Endothelial cell of umbilical vein (primary cell): ENCODE data around the gene DIP2C. TPM values are rescaled to one million over a fixed set of nuclear protein-coding genes. Genes with fewer than 3 reads are reported as not detected.

ENCODE experiments used
- BruUV-seq: library from RNA; stranded (reverse); fragments of 400-500 nt; replicated peaks from 2 replicates; lab custom pipeline; 2021; lab: Mats Ljungman, UMichigan
- CTCF ChIA-PET: fragments of 300-600, 350-600 bp; sonication (Branson Sonifier 250); formaldehyde crosslinking; loops from one replicate; lab custom pipeline; 2021; ENCODE audit warnings: antibody characterized with exemption, inconsistent platforms; lab: Charles Lee
- POLR2A ChIA-PET: fragments of 300-600, 350-600 bp; sonication (Branson Sonifier 250); formaldehyde crosslinking; loops from one replicate; lab custom pipeline; 2021; ENCODE audit warnings: antibody characterized with exemption, inconsistent platforms; lab: Charles Lee
- DNase-seq: peaks from one replicate; pipeline ENCODE4 v3.0.0-alpha.2; 2011; ENCODE audit warnings: low read depth, low spot score
- FAIRE-seq: peaks from 2 replicates; lab custom pipeline; 2011; peaks lifted over from hg19 to GRCh38; lab: Jason Lieb, UNC
- H2AFZ ChIP-seq: 2 replicates; pipeline ENCODE4 v1.6.0; 2012; ENCODE audit warnings: low read depth, low read length, control low read depth, inconsistent platforms
- H3K27ac ChIP-seq: 2 replicates; pipeline ENCODE4 v1.5.1; 2011; ENCODE audit warnings: low read depth, mild to moderate bottlenecking, control low read depth, low read length, moderate library complexity; ENCODE audit not compliant: insufficient read depth
- H3K27me3 ChIP-seq, 2 experiments: 2 replicates each; pipeline versions ENCODE4 v1.6.0 to v1.6.1; 2011; ENCODE audit warnings: low read length in 2 of 2, mixed read lengths in 1 of 2; ENCODE audit not compliant: control insufficient read depth in 2 of 2, insufficient read depth in 2 of 2
- H3K36me3 ChIP-seq, 2 experiments: 2 replicates in 1 of 2; 3 replicates in 1 of 2; pipeline ENCODE4 v1.5.1; 2011; ENCODE audit warnings: low read length in 2 of 2, mild to moderate bottlenecking in 1 of 2, moderate library complexity in 1 of 2; ENCODE audit not compliant: control insufficient read depth in 2 of 2, insufficient read depth in 2 of 2; ENCODE audit errors: extremely low read depth in 1 of 2
- H3K4me1 ChIP-seq: 3 replicates; pipeline ENCODE4 v1.5.1; 2011; ENCODE audit warnings: mild to moderate bottlenecking, low read length; ENCODE audit not compliant: control insufficient read depth, insufficient read depth; ENCODE audit errors: extremely low read depth
- H3K4me2 ChIP-seq: 2 replicates; pipeline ENCODE4 v1.6.1; 2011; ENCODE audit warnings: low read length, control low read depth, mixed read lengths; ENCODE audit not compliant: insufficient read depth
- H3K4me3 ChIP-seq, 3 experiments: fragments of 200-600 bp in 1 of 3; sonication (generic), shearing (Covaris generic) in 1 of 3; replicated peaks in 1 of 3; 2 replicates each; pipeline ENCODE4 v1.5.1; 2011 to 2016; ENCODE audit warnings: control low read depth in 3 of 3, low read length in 3 of 3, mild to moderate bottlenecking in 2 of 3, inconsistent platforms in 1 of 3, low read depth in 1 of 3, moderate library complexity in 1 of 3; ENCODE audit not compliant: insufficient read depth in 1 of 3
- H3K79me2 ChIP-seq: 2 replicates; pipeline ENCODE4 v1.6.0; 2012; ENCODE audit warnings: low read length, inconsistent platforms; ENCODE audit not compliant: control insufficient read depth, insufficient read depth
- H3K9ac ChIP-seq: replicated peaks from 2 replicates; pipeline ENCODE3; 2011; ENCODE audit warnings: low read length, control low read depth; ENCODE audit not compliant: insufficient read depth; ENCODE audit errors: extremely low read depth
- H3K9me1 ChIP-seq: replicated peaks from 3 replicates; pipeline ENCODE4 v1.6.0; 2011; ENCODE audit warnings: mild to moderate bottlenecking, low read length; ENCODE audit not compliant: control insufficient read depth, insufficient read depth; ENCODE audit errors: extremely low read depth
- H3K9me3 ChIP-seq: replicated peaks from 2 replicates; pipeline ENCODE4 v1.5.1; 2012; ENCODE audit warnings: low read length, inconsistent platforms; ENCODE audit not compliant: control insufficient read depth, insufficient read depth
- H4K20me1 ChIP-seq: replicated peaks from 2 replicates; pipeline ENCODE3; 2011; ENCODE audit warnings: mild to moderate bottlenecking, low read length; ENCODE audit not compliant: control insufficient read depth, insufficient read depth; ENCODE audit errors: extremely low read depth
- EZH2 ChIP-seq: IDR thresholded peaks from 2 replicates; pipeline ENCODE4 v1.6.1; 2012; ENCODE audit warnings: borderline replicate concordance, low read depth, mild to moderate bottlenecking, moderate library complexity, low read length, inconsistent platforms; ENCODE audit not compliant: severe bottlenecking
- FOS ChIP-seq: IDR thresholded peaks from 2 replicates; pipeline ENCODE4 v1.6.1; 2011; ENCODE audit warnings: mild to moderate bottlenecking, low read length, moderate library complexity, borderline replicate concordance; ENCODE audit not compliant: insufficient read depth
- GATA2 ChIP-seq: IDR thresholded peaks from 2 replicates; pipeline ENCODE4 v1.7.0; 2011; ENCODE audit warnings: low read depth, mild to moderate bottlenecking, moderate library complexity, mixed read lengths, low read length; ENCODE audit not compliant: insufficient read length, insufficient read depth
- JUN ChIP-seq: IDR thresholded peaks from 2 replicates; pipeline ENCODE4 v1.6.1; 2011; ENCODE audit warnings: borderline replicate concordance, low read depth; ENCODE audit not compliant: insufficient read length, insufficient read depth
- MYC ChIP-seq: IDR thresholded peaks from one replicate; pipeline ENCODE4 v1.6.1; 2011; ENCODE audit warnings: mild to moderate bottlenecking, low read depth, low read length
- POLR2A ChIP-seq: IDR thresholded peaks from 2 replicates; pipeline ENCODE4 v1.6.1; 2012; ENCODE audit warnings: low read depth, mild to moderate bottlenecking, control low read depth, low read length
- POLR2AphosphoS5 ChIP-seq: IDR thresholded peaks from 2 replicates; pipeline ENCODE4 v1.6.1; 2012; ENCODE audit warnings: low read depth, mild to moderate bottlenecking, control low read depth, low read length, moderate library complexity; ENCODE audit not compliant: insufficient read depth
- dilution Hi-C: fragments of 300-500 bp; cut with MboI; formaldehyde crosslinking; loops from one replicate; pipeline ENCODE4 v1.15.0; 2019; ENCODE audit warnings: low sequenced_read_pairs; ENCODE audit not compliant: extremely low pct_ligation_motif_present
- intact Hi-C: fragments of 100-400 bp; cut with micrococcal nuclease; formaldehyde crosslinking; loops from one replicate; pipeline ENCODE4 v1.10.0; 2022
- polyA plus RNA-seq, 4 experiments: library from polyadenylated mRNA; depleted of rRNA in 3 of 4; stranded (reverse) in 3 of 4; unstranded in 1 of 4; fragments of >200 nt; gene quantifications; 2 replicates each; pipeline versions ENCODE4 v1.2.1 to v1.2.3, GENCODE V29; 2011 to 2012; ENCODE audit warnings: missing spikeins in 1 of 4
- total RNA-seq: library from RNA; stranded (reverse); gene quantifications from 2 replicates; pipeline ENCODE4 v1.2.3, GENCODE V29; 2021
- TF ChIP-seq, protein P1 (sequence below), 2 donors: IDR thresholded peaks; 1 replicate in 1 of 2; 2 replicates in 1 of 2; pipeline ENCODE4 v1.5.1; 2011; ENCODE audit warnings: low read length in 2 of 2, mild to moderate bottlenecking in 2 of 2, moderate library complexity in 2 of 2, control low read depth in 1 of 2, inconsistent platforms in 1 of 2, low read depth in 1 of 2; ENCODE audit not compliant: insufficient read depth in 1 of 2; ENCODE audit errors: extremely low read depth in 1 of 2
- TF ChIP-seq, protein P2 (sequence below): IDR thresholded peaks from 2 replicates; pipeline ENCODE4 v1.6.1; 2011; ENCODE audit not compliant: insufficient read depth, insufficient read length

DIP2C gene
- total and polyA plus RNA-seq, 2 donors (not counting 3 experiments of a cell fraction or from before 2014, with no cell fraction given) = 3.6 to 10.7 TPM

DNA sequence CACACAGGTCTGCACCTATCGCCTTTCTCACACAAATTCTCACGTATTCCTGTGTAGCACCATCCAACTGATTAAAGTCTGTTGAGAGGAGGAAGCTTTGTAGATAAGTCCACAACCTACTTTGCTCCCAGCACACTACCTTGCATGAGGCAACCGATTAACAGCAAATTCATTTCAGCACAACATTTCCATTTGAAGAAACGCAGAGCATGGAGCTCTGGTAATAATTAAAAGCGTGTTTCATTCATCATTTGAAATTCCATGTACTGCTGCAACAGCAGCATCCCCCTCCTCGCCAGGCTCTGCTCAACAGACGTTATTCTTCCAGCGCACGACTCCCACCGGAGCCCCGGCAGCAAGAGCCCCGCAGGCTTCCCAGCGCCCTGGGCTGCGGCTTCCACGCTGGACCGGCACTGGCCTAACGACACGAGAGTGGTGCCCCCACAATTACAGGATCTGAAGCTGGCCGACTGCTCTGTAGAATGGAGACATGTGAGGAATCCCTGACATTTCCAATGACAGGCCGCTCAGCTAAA, 118.8 kb downstream of the DIP2C start:
- no peak for DNase-seq
- no peaks in the 10 kb centered on the region for H3K4me1 ChIP-seq
- no peak overlapping the region for H3K4me2 ChIP-seq
- H2AFZ ChIP-seq = no peak overlapping the region
- H3K9me3 ChIP-seq = no peaks in the 10 kb centered on the region
- no peaks in the 10 kb centered on the region for H3K36me3 ChIP-seq
- dilution Hi-C loops = no loop called here
- TF ChIP-seq JUN (no peak), FOS (no peak), POLR2AphosphoS5 (no peak), MYC (no peak), POLR2A (no peak), EZH2 (no peak), GATA2 (no peak)
- TF ChIP-seq, protein P1, sequence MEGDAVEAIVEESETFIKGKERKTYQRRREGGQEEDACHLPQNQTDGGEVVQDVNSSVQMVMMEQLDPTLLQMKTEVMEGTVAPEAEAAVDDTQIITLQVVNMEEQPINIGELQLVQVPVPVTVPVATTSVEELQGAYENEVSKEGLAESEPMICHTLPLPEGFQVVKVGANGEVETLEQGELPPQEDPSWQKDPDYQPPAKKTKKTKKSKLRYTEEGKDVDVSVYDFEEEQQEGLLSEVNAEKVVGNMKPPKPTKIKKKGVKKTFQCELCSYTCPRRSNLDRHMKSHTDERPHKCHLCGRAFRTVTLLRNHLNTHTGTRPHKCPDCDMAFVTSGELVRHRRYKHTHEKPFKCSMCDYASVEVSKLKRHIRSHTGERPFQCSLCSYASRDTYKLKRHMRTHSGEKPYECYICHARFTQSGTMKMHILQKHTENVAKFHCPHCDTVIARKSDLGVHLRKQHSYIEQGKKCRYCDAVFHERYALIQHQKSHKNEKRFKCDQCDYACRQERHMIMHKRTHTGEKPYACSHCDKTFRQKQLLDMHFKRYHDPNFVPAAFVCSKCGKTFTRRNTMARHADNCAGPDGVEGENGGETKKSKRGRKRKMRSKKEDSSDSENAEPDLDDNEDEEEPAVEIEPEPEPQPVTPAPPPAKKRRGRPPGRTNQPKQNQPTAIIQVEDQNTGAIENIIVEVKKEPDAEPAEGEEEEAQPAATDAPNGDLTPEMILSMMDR (IDR thresholded peaks at IDR 0.05; ENCODE audit: extremely low read depth in 1 of 2, insufficient read depth in 1 of 2, low read depth in 1 of 2, low read length in 2 of 2) = no peak
- TF ChIP-seq, protein P2, sequence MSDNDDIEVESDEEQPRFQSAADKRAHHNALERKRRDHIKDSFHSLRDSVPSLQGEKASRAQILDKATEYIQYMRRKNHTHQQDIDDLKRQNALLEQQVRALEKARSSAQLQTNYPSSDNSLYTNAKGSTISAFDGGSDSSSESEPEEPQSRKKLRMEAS = no peak
- H3K9me1 ChIP-seq = no peaks in the 10 kb centered on the region
- H3K27me3 ChIP-seq = no peaks in the 10 kb centered on the region
- no peak overlapping the region for H3K27ac ChIP-seq
- no peaks in the 10 kb centered on the region for H4K20me1 ChIP-seq
- H3K9ac ChIP-seq = no peak overlapping the region
- intact Hi-C loops = no loop called here
- H3K79me2 ChIP-seq = no peaks in the 10 kb centered on the region
- no TSS peak for BruUV-seq
- CTCF ChIA-PET = no interaction called here
- no peak for FAIRE-seq
- no peak overlapping the region for H3K4me3 ChIP-seq
- POLR2A ChIA-PET = no interaction called here
